Fibroblast of lung (primary cell): ENCODE data around the gene RHPN2. TPM values are rescaled to one million over a fixed set of nuclear protein-coding genes. Genes with fewer than 3 reads are reported as not detected.

Experiments used
- DNase-seq, 2 donors: peaks; one replicate each; pipeline versions ENCODE4 v3.0.0 to v3.0.0-alpha.2; 2010; ENCODE audit warnings: low read depth in 2 of 2
- H2AFZ ChIP-seq: 2 replicates; pipeline ENCODE4 v1.5.1; 2012; ENCODE audit warnings: low read length, control low read depth, inconsistent platforms
- H3K27ac ChIP-seq: 2 replicates; pipeline ENCODE4 v1.5.1; 2011; ENCODE audit warnings: low read length, control low read depth; ENCODE audit not compliant: insufficient read depth
- H3K27me3 ChIP-seq: 2 replicates; pipeline ENCODE4 v1.5.1; 2011; ENCODE audit warnings: mild to moderate bottlenecking, low read length; ENCODE audit not compliant: control insufficient read depth, insufficient read depth
- H3K36me3 ChIP-seq: 2 replicates; pipeline ENCODE4 v1.5.1; 2011; ENCODE audit warnings: low read length; ENCODE audit not compliant: control insufficient read depth, insufficient read depth
- H3K4me1 ChIP-seq: 2 replicates; pipeline ENCODE4 v1.5.1; 2011; ENCODE audit warnings: low read length; ENCODE audit not compliant: control insufficient read depth, insufficient read depth; ENCODE audit errors: extremely low read depth
- H3K4me2 ChIP-seq: 2 replicates; pipeline ENCODE4 v1.5.1; 2011; ENCODE audit warnings: low read length, control low read depth; ENCODE audit not compliant: insufficient read depth; ENCODE audit errors: extremely low read depth
- H3K4me3 ChIP-seq, 4 experiments: fragments of 200-600 bp in 1 of 4; sonication (generic) in 1 of 4; replicated peaks in 1 of 4; 2 replicates each; pipeline ENCODE4 v1.5.1; 2011 to 2016; ENCODE audit warnings: low read length in 4 of 4, low read depth in 3 of 4, mild to moderate bottlenecking in 3 of 4, control low read depth in 2 of 4, inconsistent platforms in 1 of 4, mixed read lengths in 1 of 4; ENCODE audit not compliant: insufficient read depth in 1 of 4; ENCODE audit errors: control extremely low read depth in 1 of 4
- H3K79me2 ChIP-seq: 2 replicates; pipeline ENCODE4 v1.5.1; 2012; ENCODE audit warnings: mild to moderate bottlenecking, low read length, inconsistent platforms; ENCODE audit not compliant: control insufficient read depth, insufficient read depth
- H3K9ac ChIP-seq: 2 replicates; pipeline ENCODE4 v1.5.1; 2011; ENCODE audit warnings: mild to moderate bottlenecking, low read length, control low read depth; ENCODE audit not compliant: insufficient read depth
- H3K9me3 ChIP-seq: 2 replicates; pipeline ENCODE4 v1.5.1; 2012; ENCODE audit warnings: low read depth, low read length; ENCODE audit not compliant: control insufficient read depth, insufficient read depth
- H4K20me1 ChIP-seq: 2 replicates; pipeline ENCODE4 v1.5.1; 2011; ENCODE audit warnings: low read length; ENCODE audit not compliant: control insufficient read depth, insufficient read depth; ENCODE audit errors: extremely low read depth
- EZH2 ChIP-seq: IDR thresholded peaks from 2 replicates; pipeline ENCODE4 v1.5.1; 2012; ENCODE audit warnings: low read length, control low read depth, mild to moderate bottlenecking; ENCODE audit errors: missing control alignments
- polyA plus RNA-seq, 2 donors: library from polyadenylated mRNA; depleted of rRNA in 1 of 2; stranded (reverse) in 1 of 2; unstranded in 1 of 2; fragments of >200 nt; gene quantifications; 2 replicates each; pipeline ENCODE4 v1.2.1, GENCODE V29; 2011 to 2012; ENCODE audit warnings: missing spikeins in 1 of 2
- total RNA-seq: library from RNA; depleted of rRNA; stranded (reverse); fragments of >200 nt; gene quantifications from 2 replicates; pipeline ENCODE4 v1.2.1, GENCODE V29; 2014
- TF ChIP-seq, protein P1 (sequence below), 2 donors: IDR thresholded peaks in 1 of 2; conservative IDR thresholded peaks in 1 of 2; 1 replicate in 1 of 2; 2 replicates in 1 of 2; pipeline ENCODE4 v1.5.1; 2011 to 2012; ENCODE audit warnings: low read length in 2 of 2, control low read depth in 1 of 2, inconsistent platforms in 1 of 2, low read depth in 1 of 2, mild to moderate bottlenecking in 1 of 2

Gene RHPN2
- total and polyA plus RNA-seq, 2 donors (not counting 1 experiment from before 2014, with no cell fraction given), result 3.3 to 3.8 TPM

DNA sequence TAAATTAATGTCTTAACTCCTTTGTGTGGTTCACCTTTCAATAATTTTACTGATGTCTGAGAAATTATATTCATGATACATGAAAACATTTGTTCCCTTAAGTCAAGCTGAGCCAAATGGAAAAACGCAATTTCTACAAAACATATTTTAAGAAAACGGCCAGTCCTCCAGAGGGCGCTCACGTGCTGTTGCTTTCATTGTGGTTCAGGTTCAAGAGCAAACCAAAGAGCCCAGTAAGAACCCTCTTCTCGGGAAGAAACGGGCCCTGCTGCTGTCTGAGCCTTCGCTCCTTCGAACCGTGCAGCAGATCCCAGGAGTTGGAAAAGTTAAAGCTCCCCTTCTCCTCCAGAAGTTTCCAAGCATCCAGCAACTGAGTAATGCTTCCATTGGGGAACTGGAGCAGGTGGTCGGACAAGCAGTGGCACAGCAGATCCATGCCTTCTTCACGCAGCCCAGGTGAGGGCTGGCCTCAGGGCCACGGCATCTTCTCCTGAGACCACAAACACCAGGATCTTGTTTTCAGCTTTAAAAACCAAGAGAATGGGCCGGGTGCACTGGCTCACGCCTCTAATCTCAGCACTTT lies 88.4 kb downstream of the RHPN2 start:
- no peak overlapping the region for H3K4me3 ChIP-seq
- H3K4me2 ChIP-seq, result no peak overlapping the region
- H3K9me3 ChIP-seq, result no peaks in the 10 kb centered on the region
- no peaks in the 10 kb centered on the region for H4K20me1 ChIP-seq
- H3K4me1 ChIP-seq, result no peaks in the 10 kb centered on the region
- H3K9ac ChIP-seq, result no peak overlapping the region
- H2AFZ ChIP-seq, result no peak overlapping the region
- no peak overlapping the region for H3K27ac ChIP-seq
- peak; percentile 45 to 74 for DNase-seq
- no peaks in the 10 kb centered on the region for H3K27me3 ChIP-seq
- H3K79me2 ChIP-seq, result peaks cover 4% of the 10 kb centered on the region
- H3K36me3 ChIP-seq, result no peaks in the 10 kb centered on the region
- TF ChIP-seq EZH2, result no peak
- TF ChIP-seq, protein P1, sequence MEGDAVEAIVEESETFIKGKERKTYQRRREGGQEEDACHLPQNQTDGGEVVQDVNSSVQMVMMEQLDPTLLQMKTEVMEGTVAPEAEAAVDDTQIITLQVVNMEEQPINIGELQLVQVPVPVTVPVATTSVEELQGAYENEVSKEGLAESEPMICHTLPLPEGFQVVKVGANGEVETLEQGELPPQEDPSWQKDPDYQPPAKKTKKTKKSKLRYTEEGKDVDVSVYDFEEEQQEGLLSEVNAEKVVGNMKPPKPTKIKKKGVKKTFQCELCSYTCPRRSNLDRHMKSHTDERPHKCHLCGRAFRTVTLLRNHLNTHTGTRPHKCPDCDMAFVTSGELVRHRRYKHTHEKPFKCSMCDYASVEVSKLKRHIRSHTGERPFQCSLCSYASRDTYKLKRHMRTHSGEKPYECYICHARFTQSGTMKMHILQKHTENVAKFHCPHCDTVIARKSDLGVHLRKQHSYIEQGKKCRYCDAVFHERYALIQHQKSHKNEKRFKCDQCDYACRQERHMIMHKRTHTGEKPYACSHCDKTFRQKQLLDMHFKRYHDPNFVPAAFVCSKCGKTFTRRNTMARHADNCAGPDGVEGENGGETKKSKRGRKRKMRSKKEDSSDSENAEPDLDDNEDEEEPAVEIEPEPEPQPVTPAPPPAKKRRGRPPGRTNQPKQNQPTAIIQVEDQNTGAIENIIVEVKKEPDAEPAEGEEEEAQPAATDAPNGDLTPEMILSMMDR (conservative IDR thresholded peaks at IDR 0.05 in 1 of 2, IDR thresholded peaks at IDR 0.05 in 1 of 2; ENCODE audit: low read depth in 1 of 2, low read length in 2 of 2), result peak; percentile 79 to 83

DNA sequence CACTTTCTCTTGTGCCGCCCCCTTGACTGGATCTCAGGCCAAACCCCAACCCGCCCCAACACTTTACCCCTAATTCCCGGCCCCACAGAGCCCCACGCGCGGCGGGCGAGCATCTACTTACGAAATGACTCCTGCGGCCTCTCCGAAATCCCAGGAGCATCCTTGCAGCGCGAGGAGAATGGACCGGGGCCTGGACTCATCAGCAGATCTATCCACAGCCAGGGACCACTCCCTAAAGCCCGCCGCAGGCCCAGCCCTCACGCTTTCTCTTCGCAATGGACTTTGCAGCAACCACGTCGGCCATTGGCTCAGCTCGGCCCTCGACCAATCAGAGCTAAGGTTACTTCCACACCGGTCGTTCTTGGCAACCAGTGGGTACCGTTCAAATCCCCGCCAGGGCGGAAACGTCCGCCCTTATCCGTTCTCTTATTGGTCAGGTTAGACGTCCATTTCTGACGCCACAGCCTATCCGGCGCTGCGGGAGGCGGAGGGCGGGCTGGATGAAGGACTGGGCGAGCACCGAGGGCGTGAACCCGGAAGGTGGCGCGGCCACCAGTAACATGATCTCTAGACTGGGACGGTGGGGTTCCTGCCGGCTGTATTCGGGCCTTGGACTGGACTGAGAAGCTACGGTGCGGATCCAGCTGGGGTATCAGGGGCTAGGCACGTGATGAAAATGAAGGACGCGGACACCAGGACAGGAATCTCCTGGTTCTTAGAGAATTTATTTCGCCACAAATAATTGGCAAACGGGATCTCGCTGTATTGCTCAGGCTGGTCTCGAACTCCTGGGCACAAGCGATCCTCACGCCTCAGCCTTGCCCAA lies 92.8 kb downstream of the RHPN2 start, which contains the start of the genes CEP89 and FAAP24:
TSS of gene CEP89 (minus strand) at position 244 of the 826 bp plus-strand sequence. CDS start at position 160, 84 bp downstream.
TSS of gene FAAP24 (plus strand) at position 528 of the 826 bp plus-strand sequence. CDS start 955 bp downstream, outside the sequence.
- H3K79me2 ChIP-seq, result peaks cover 31% of the 10 kb centered on the region
- peak within 1 kb of the TSS; percentile 94 for H3K4me2 ChIP-seq
- H3K27me3 ChIP-seq, result no peaks in the 10 kb centered on the region
- H3K4me1 ChIP-seq, result no peaks in the 10 kb centered on the region
- no peaks in the 10 kb centered on the region for H4K20me1 ChIP-seq
- H3K27ac ChIP-seq, result peak within 1 kb of the TSS; percentile 89
- H3K4me3 ChIP-seq, result peak within 1 kb of the TSS; percentile 63 to 90 (median 75)
- DNase-seq, result peak; percentile 99 to 100
- TF ChIP-seq EZH2, result no peak
- TF ChIP-seq, protein P1 (conservative IDR thresholded peaks at IDR 0.05 in 1 of 2, IDR thresholded peaks at IDR 0.05 in 1 of 2; ENCODE audit: low read depth in 1 of 2, low read length in 2 of 2), result no peak
- H3K9ac ChIP-seq, result peak within 1 kb of the TSS; percentile 77
- H2AFZ ChIP-seq, result peak within 1 kb of the TSS; percentile 98
- no peaks in the 10 kb centered on the region for H3K9me3 ChIP-seq
- H3K36me3 ChIP-seq, result peaks cover 5% of the 10 kb centered on the region

DNA sequence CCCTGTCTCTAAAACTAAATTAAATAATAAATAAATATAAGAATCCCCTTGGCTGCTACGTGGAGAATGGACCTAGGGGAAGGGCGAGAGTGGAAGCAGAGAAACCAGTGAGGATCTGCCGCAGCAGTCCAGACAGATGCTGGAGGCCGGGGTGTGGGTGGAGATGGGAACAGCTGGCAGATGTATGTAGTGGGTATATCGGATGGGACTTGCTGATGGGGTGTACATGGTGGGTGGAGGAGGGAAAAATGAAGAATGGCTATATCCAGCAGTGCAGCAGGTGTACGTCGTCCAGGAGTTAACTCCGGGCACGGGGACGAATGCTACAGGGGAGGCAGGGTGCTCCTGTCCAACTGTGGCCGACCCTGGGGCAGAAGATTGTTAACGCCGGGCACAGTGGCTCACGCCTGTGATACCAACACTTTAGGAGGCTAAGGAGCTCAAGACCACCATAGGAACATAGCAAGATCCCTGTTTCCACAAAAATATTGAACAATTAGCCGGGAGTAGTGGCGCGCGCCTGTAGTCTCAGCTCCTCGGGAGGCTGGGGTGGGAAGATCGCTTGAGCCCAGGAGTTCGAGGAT lies 93.6 kb downstream of the RHPN2 start:
- Histone ChIP-seq H3K27ac (peak overlapping the region; percentile 46), H4K20me1 (no peaks in the 10 kb centered on the region), H3K36me3 (peaks cover 5% of the 10 kb centered on the region), H3K4me3 (peak overlapping the region; percentile 41 to 90 (median 74)), H2AFZ (peak overlapping the region; percentile 43), H3K9ac (peak overlapping the region; percentile 40), H3K4me2 (peak overlapping the region; percentile 90), H3K9me3 (no peaks in the 10 kb centered on the region), H3K4me1 (no peaks in the 10 kb centered on the region), H3K79me2 (peaks cover 31% of the 10 kb centered on the region), H3K27me3 (no peaks in the 10 kb centered on the region)
- TF ChIP-seq, protein P1 (conservative IDR thresholded peaks at IDR 0.05 in 1 of 2, IDR thresholded peaks at IDR 0.05 in 1 of 2; ENCODE audit: low read depth in 1 of 2, low read length in 2 of 2), result no peak
- TF ChIP-seq EZH2, result no peak
- peak in 1 of 2 donors; percentile 3 for DNase-seq
